Activated CD4-positive, alpha-beta T cell treated with anti-CD3 and anti-CD28 coated beads, Interleukin-2, amount 10 ng/mL, durations not matched to agents 24 days and 14 days (primary cell): Measurements from ENCODE around the gene KCNQ5. TPM values are rescaled to one million over a fixed set of nuclear protein-coding genes. Genes with fewer than 3 reads are reported as not detected.
"Not testable (repeated sequence)": the region's sequence is repeated elsewhere in the genome, so short reads cannot be mapped to it uniquely, and the experiment has no call there.

Source experiments
- DNase-seq: peaks from one replicate; pipeline ENCODE4 v3.0.0; 2022
- H3K27ac Mint-ChIP-seq: one replicate; pipeline ENCODE4 v1.8.0; 2022; ENCODE audit warnings: mild to moderate bottlenecking, mixed read lengths
- H3K27me3 Mint-ChIP-seq: one replicate; pipeline ENCODE4 v1.8.0; 2022; ENCODE audit warnings: mixed read lengths
- H3K36me3 Mint-ChIP-seq: one replicate; pipeline ENCODE4 v1.8.0; 2022; ENCODE audit warnings: low read depth, mild to moderate bottlenecking, mixed read lengths
- H3K4me1 Mint-ChIP-seq: one replicate; pipeline ENCODE4 v1.8.0; 2021; ENCODE audit warnings: mixed read lengths
- H3K4me3 Mint-ChIP-seq: one replicate; pipeline ENCODE4 v1.8.0; 2022; ENCODE audit warnings: mild to moderate bottlenecking, moderate library complexity, mixed read lengths
- H3K9me3 Mint-ChIP-seq: one replicate; pipeline ENCODE4 v1.8.0; 2021; ENCODE audit warnings: mixed read lengths
- intact Hi-C: fragments of 100-400 bp; cut with micrococcal nuclease; formaldehyde crosslinking; loops from one replicate; pipeline ENCODE4 v1.15.1; 2023
- total RNA-seq: library from RNA; stranded (reverse); gene quantifications from 2 replicates; pipeline ENCODE4 v1.2.3, GENCODE V29; 2022

The KCNQ5 gene
- total RNA-seq, 1 donor from 2014 or later: 13.7 TPM

- Mint-ChIP-seq H3K36me3 (no peaks in the 10 kb centered on the region), H3K27ac (no peak overlapping the region), H3K27me3 (no peaks in the 10 kb centered on the region)
These were observed 355.2 kb downstream of the KCNQ5 start for GRCh38 chr6:72977114-72977513.

GRCh38 chr6:72978808-72979207 is 356.9 kb downstream of the KCNQ5 start:
- H3K4me3 Mint-ChIP-seq, H3K27me3 Mint-ChIP-seq, DNase-seq, H3K27ac Mint-ChIP-seq, H3K36me3 Mint-ChIP-seq, H3K4me1 Mint-ChIP-seq, intact Hi-C loops: not testable (repeated sequence)
- peaks cover 27% of the 10 kb centered on the region for H3K9me3 Mint-ChIP-seq

More at GRCh38 chr6:72977114-72977513, 355.2 kb downstream of the KCNQ5 start:
- H3K9me3 Mint-ChIP-seq: peaks cover 19% of the 10 kb centered on the region
- no peak for DNase-seq
- H3K4me1 Mint-ChIP-seq: peaks cover 3% of the 10 kb centered on the region
- no peak overlapping the region for H3K4me3 Mint-ChIP-seq
- intact Hi-C loops: no loop called here

GRCh38 chr6:72984189-72984831 is 362.4 kb downstream of the KCNQ5 start:
- DNase-seq, H3K36me3 Mint-ChIP-seq, H3K27ac Mint-ChIP-seq, H3K4me3 Mint-ChIP-seq, H3K4me1 Mint-ChIP-seq, H3K27me3 Mint-ChIP-seq, intact Hi-C loops: not testable (repeated sequence)
- peaks cover 34% of the 10 kb centered on the region for H3K9me3 Mint-ChIP-seq

- Mint-ChIP-seq H3K4me3 (no peak overlapping the region), H3K36me3 (peaks cover 2% of the 10 kb centered on the region), H3K9me3 (peaks cover 33% of the 10 kb centered on the region), H3K27me3 (no peaks in the 10 kb centered on the region), H3K4me1 (no peaks in the 10 kb centered on the region), H3K27ac (no peak overlapping the region)
- intact Hi-C loops: no loop called here
- no peak for DNase-seq
These were observed 363.3 kb downstream of the KCNQ5 start for GRCh38 chr6:72984981-72985665.

GRCh38 chr6:72987301-72987700 is 365.4 kb downstream of the KCNQ5 start:
- Mint-ChIP-seq H3K36me3 (peaks cover 2% of the 10 kb centered on the region), H3K27ac (no peak overlapping the region), H3K27me3 (no peaks in the 10 kb centered on the region), H3K4me3 (no peak overlapping the region), H3K9me3 (peaks cover 17% of the 10 kb centered on the region), H3K4me1 (no peaks in the 10 kb centered on the region)
- DNase-seq: no peak
- intact Hi-C loops: no loop called here

- no peak for DNase-seq
- Mint-ChIP-seq H3K27me3 (peaks cover 3% of the 10 kb centered on the region), H3K27ac (no peak overlapping the region), H3K9me3 (peaks cover 4% of the 10 kb centered on the region), H3K4me1 (no peaks in the 10 kb centered on the region), H3K4me3 (no peak overlapping the region), H3K36me3 (no peaks in the 10 kb centered on the region)
- intact Hi-C loops: no loop called here
These were observed 378.1 kb downstream of the KCNQ5 start for GRCh38 chr6:72999995-73000394.

GRCh38 chr6:73000460-73000859 is 378.6 kb downstream of the KCNQ5 start:
- Mint-ChIP-seq H3K36me3 (no peaks in the 10 kb centered on the region), H3K9me3 (peaks cover 4% of the 10 kb centered on the region), H3K27ac (no peak overlapping the region), H3K27me3 (peaks cover 3% of the 10 kb centered on the region), H3K4me1 (no peaks in the 10 kb centered on the region), H3K4me3 (no peak overlapping the region)
- intact Hi-C loops: no loop called here
- DNase-seq: no peak

GRCh38 chr6:73002588-73002987 is 380.7 kb downstream of the KCNQ5 start:
- H3K27me3 Mint-ChIP-seq: peaks cover 3% of the 10 kb centered on the region
- H3K4me3 Mint-ChIP-seq: no peak overlapping the region
- no peaks in the 10 kb centered on the region for H3K36me3 Mint-ChIP-seq
- DNase-seq: no peak
- no peaks in the 10 kb centered on the region for H3K4me1 Mint-ChIP-seq
- intact Hi-C loops: no loop called here
- no peak overlapping the region for H3K27ac Mint-ChIP-seq
- peaks cover 4% of the 10 kb centered on the region for H3K9me3 Mint-ChIP-seq

GRCh38 chr6:73003302-73003701 is 381.4 kb downstream of the KCNQ5 start:
- Mint-ChIP-seq H3K27me3 (peaks cover 3% of the 10 kb centered on the region), H3K4me3 (no peak overlapping the region), H3K9me3 (peaks cover 4% of the 10 kb centered on the region), H3K27ac (no peak overlapping the region), H3K4me1 (no peaks in the 10 kb centered on the region), H3K36me3 (no peaks in the 10 kb centered on the region)
- DNase-seq: no peak
- intact Hi-C loops: no loop called here

- Mint-ChIP-seq H3K4me1 (no peaks in the 10 kb centered on the region), H3K27me3 (peaks cover 3% of the 10 kb centered on the region), H3K27ac (no peak overlapping the region), H3K36me3 (no peaks in the 10 kb centered on the region), H3K9me3 (peaks cover 4% of the 10 kb centered on the region), H3K4me3 (no peak overlapping the region)
- intact Hi-C loops: no loop called here
- DNase-seq: no peak
These were observed 382.4 kb downstream of the KCNQ5 start for GRCh38 chr6:73004231-73004630.

- peaks cover 3% of the 10 kb centered on the region for H3K27me3 Mint-ChIP-seq
- H3K4me1 Mint-ChIP-seq: no peaks in the 10 kb centered on the region
- no peak for DNase-seq
- no peak overlapping the region for H3K27ac Mint-ChIP-seq
- H3K4me3 Mint-ChIP-seq: no peak overlapping the region
- H3K36me3 Mint-ChIP-seq: no peaks in the 10 kb centered on the region
- H3K9me3 Mint-ChIP-seq: peaks cover 4% of the 10 kb centered on the region
- intact Hi-C loops: no loop called here
These were observed 383.0 kb downstream of the KCNQ5 start for GRCh38 chr6:73004861-73005260.

GRCh38 chr6:73006146-73006545 is 384.3 kb downstream of the KCNQ5 start:
- Mint-ChIP-seq H3K36me3 (no peaks in the 10 kb centered on the region), H3K27ac (no peak overlapping the region), H3K4me3 (no peak overlapping the region), H3K4me1 (no peaks in the 10 kb centered on the region), H3K27me3 (no peaks in the 10 kb centered on the region), H3K9me3 (no peaks in the 10 kb centered on the region)
- no peak for DNase-seq
- intact Hi-C loops: no loop called here

- intact Hi-C loops: no loop called here
- Mint-ChIP-seq H3K27me3 (no peaks in the 10 kb centered on the region), H3K4me1 (no peaks in the 10 kb centered on the region), H3K9me3 (no peaks in the 10 kb centered on the region), H3K4me3 (no peak overlapping the region), H3K27ac (no peak overlapping the region), H3K36me3 (no peaks in the 10 kb centered on the region)
- DNase-seq: peak; percentile 8
These were observed 390.1 kb downstream of the KCNQ5 start for GRCh38 chr6:73011945-73012344.

- DNase-seq: no peak
- Mint-ChIP-seq H3K4me1 (no peaks in the 10 kb centered on the region), H3K27ac (no peak overlapping the region), H3K4me3 (no peak overlapping the region), H3K27me3 (no peaks in the 10 kb centered on the region), H3K36me3 (no peaks in the 10 kb centered on the region), H3K9me3 (no peaks in the 10 kb centered on the region)
- intact Hi-C loops: no loop called here
These were observed 395.6 kb downstream of the KCNQ5 start for GRCh38 chr6:73017476-73017875.

- H3K9me3 Mint-ChIP-seq: no peaks in the 10 kb centered on the region
- H3K27me3 Mint-ChIP-seq: no peaks in the 10 kb centered on the region
- no peak overlapping the region for H3K27ac Mint-ChIP-seq
- intact Hi-C loops: no loop called here
- no peaks in the 10 kb centered on the region for H3K36me3 Mint-ChIP-seq
- H3K4me3 Mint-ChIP-seq: no peak overlapping the region
- H3K4me1 Mint-ChIP-seq: peaks cover 3% of the 10 kb centered on the region
- DNase-seq: no peak
These were observed 402.7 kb downstream of the KCNQ5 start for GRCh38 chr6:73024598-73024997.
